Panc1 (cell line): ENCODE measurements around the gene CDC23. TPM values are rescaled to one million over a fixed set of nuclear protein-coding genes. Genes with fewer than 3 reads are reported as not detected.

Experiments
- ATAC-seq: fragments of 200-7000 bp; cut with Tn5 transposase; 2 replicates; pipeline ENCODE4 v1.9.1; 2020; ENCODE audit warnings: mild to moderate bottlenecking, moderate library complexity
- BruUV-seq: library from RNA; stranded (reverse); fragments of 400-500 nt; replicated peaks from 2 replicates; lab custom pipeline; 2021; lab: Mats Ljungman, UMichigan
- CTCF ChIA-PET: fragments of 300-600 bp; sonication (Branson Sonifier 250); formaldehyde crosslinking; loops from one replicate; lab custom pipeline; 2022; ENCODE audit warnings: antibody characterized with exemption; lab: Charles Lee
- POLR2A ChIA-PET: fragments of 300-600 bp; sonication (Branson Sonifier 250); formaldehyde crosslinking; loops from one replicate; lab custom pipeline; 2022; ENCODE audit warnings: antibody characterized with exemption; lab: Charles Lee
- DNase-seq: peaks from one replicate; pipeline ENCODE4 v3.0.0-alpha.2; 2010; ENCODE audit warnings: low read depth, low spot score
- H3K27ac ChIP-seq: 2 replicates; pipeline ENCODE4 v1.5.1; 2011; ENCODE audit warnings: mild to moderate bottlenecking, low read length, inconsistent platforms
- H3K27me3 ChIP-seq: fragments of 200-500 bp; sonication (Bioruptor generic); 2 replicates; pipeline ENCODE4 v1.6.0; 2014; ENCODE audit warnings: low read length, inconsistent platforms; ENCODE audit not compliant: control insufficient read depth, insufficient read depth
- H3K36me3 ChIP-seq: fragments of 200-500 bp; sonication (Bioruptor generic); 2 replicates; pipeline ENCODE4 v1.5.1; 2014; ENCODE audit warnings: inconsistent platforms, mild to moderate bottlenecking, low read length, moderate library complexity; ENCODE audit not compliant: control insufficient read depth, insufficient read depth
- H3K4me1 ChIP-seq: 2 replicates; pipeline ENCODE4 v1.5.1; 2011; ENCODE audit warnings: inconsistent platforms, mild to moderate bottlenecking, low read length, moderate library complexity; ENCODE audit not compliant: control insufficient read depth, insufficient read depth
- H3K4me3 ChIP-seq, 2 experiments: 2 replicates each; pipeline ENCODE4 v1.5.1; 2011 to 2012; ENCODE audit warnings: low read depth in 2 of 2, low read length in 2 of 2, mild to moderate bottlenecking in 2 of 2, inconsistent platforms in 1 of 2, moderate library complexity in 1 of 2
- H3K9me3 ChIP-seq: fragments of 200-500 bp; sonication (Bioruptor generic); 2 replicates; pipeline ENCODE4 v1.5.1; 2014; ENCODE audit warnings: low read depth, mild to moderate bottlenecking, inconsistent platforms, low read length, moderate library complexity; ENCODE audit not compliant: control insufficient read depth, insufficient read depth
- POLR2AphosphoS5 ChIP-seq: IDR thresholded peaks from 2 replicates; pipeline ENCODE4 v1.6.1; 2012; ENCODE audit warnings: mild to moderate bottlenecking, low read depth, low read length, moderate library complexity
- REST ChIP-seq, 2 experiments: IDR thresholded peaks; 2 replicates each; pipeline ENCODE4 v1.6.1; 2011 to 2012; ENCODE audit warnings: low read depth in 2 of 2, control low read depth in 1 of 2, low read length in 1 of 2, mild to moderate bottlenecking in 1 of 2, moderate library complexity in 1 of 2; ENCODE audit not compliant: insufficient read depth in 1 of 2
- SIN3A ChIP-seq: IDR thresholded peaks from 2 replicates; pipeline ENCODE4 v1.6.1; 2012; ENCODE audit warnings: low read depth, mild to moderate bottlenecking, low read length, moderate library complexity, borderline replicate concordance; ENCODE audit not compliant: insufficient read depth
- TCF7L2 ChIP-seq: IDR thresholded peaks from 2 replicates; pipeline ENCODE4 v1.6.1; 2011; ENCODE audit warnings: mild to moderate bottlenecking, low read depth, low read length, inconsistent platforms
- in situ Hi-C: cut with HindIII; loops from 2 replicates; pipeline ENCODE4 v1.10.0; 2016; ENCODE audit warnings: low sequenced_read_pairs, low pct_unique_long_range_greater_than_20kb
- intact Hi-C: fragments of 100-400 bp; cut with micrococcal nuclease; formaldehyde crosslinking; loops from one replicate; pipeline ENCODE4 v1.10.0; 2022; ENCODE audit not compliant: unreplicated experiment
- total RNA-seq: library from RNA; stranded (reverse); gene quantifications from one replicate; pipeline ENCODE4 v1.2.1, GENCODE V29; 2021; ENCODE audit not compliant: unreplicated experiment
- TF ChIP-seq, protein P1 (sequence below): fragments of 450-650 bp; IDR thresholded peaks from 2 replicates; pipeline ENCODE4 v1.5.1; 2017; ENCODE audit warnings: mild to moderate bottlenecking

The CDC23 gene
- total RNA-seq, 1 experiment from 2014 or later: 44.7 TPM

GRCh38 chr5:138169124-138169523 lies 44.0 kb downstream of the CDC23 start:
- H3K9me3 ChIP-seq: no peaks in the 10 kb centered on the region
- H3K27me3 ChIP-seq: no peaks in the 10 kb centered on the region
- ATAC-seq: no peak
- TF ChIP-seq TCF7L2: no peak
- no peak for TF ChIP-seq SIN3A
- no peak for TF ChIP-seq REST (IDR thresholded peaks at IDR 0.05; ENCODE audit: insufficient read depth in 1 of 2, low read depth in 2 of 2, low read length in 1 of 2)
- TF ChIP-seq, protein P1, sequence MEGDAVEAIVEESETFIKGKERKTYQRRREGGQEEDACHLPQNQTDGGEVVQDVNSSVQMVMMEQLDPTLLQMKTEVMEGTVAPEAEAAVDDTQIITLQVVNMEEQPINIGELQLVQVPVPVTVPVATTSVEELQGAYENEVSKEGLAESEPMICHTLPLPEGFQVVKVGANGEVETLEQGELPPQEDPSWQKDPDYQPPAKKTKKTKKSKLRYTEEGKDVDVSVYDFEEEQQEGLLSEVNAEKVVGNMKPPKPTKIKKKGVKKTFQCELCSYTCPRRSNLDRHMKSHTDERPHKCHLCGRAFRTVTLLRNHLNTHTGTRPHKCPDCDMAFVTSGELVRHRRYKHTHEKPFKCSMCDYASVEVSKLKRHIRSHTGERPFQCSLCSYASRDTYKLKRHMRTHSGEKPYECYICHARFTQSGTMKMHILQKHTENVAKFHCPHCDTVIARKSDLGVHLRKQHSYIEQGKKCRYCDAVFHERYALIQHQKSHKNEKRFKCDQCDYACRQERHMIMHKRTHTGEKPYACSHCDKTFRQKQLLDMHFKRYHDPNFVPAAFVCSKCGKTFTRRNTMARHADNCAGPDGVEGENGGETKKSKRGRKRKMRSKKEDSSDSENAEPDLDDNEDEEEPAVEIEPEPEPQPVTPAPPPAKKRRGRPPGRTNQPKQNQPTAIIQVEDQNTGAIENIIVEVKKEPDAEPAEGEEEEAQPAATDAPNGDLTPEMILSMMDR: no peak
- TF ChIP-seq POLR2AphosphoS5: no peak
- BruUV-seq: no TSS peak
- no peaks in the 10 kb centered on the region for H3K4me1 ChIP-seq
- H3K27ac ChIP-seq: no peak overlapping the region
- intact Hi-C loops (no loop called here), in situ Hi-C loops (no loop called here)
- ChIA-PET CTCF (no interaction called here), POLR2A (no interaction called here)
- H3K36me3 ChIP-seq: peaks cover 64% of the 10 kb centered on the region
- DNase-seq: no peak
- H3K4me3 ChIP-seq: no peak overlapping the region

DNA sequence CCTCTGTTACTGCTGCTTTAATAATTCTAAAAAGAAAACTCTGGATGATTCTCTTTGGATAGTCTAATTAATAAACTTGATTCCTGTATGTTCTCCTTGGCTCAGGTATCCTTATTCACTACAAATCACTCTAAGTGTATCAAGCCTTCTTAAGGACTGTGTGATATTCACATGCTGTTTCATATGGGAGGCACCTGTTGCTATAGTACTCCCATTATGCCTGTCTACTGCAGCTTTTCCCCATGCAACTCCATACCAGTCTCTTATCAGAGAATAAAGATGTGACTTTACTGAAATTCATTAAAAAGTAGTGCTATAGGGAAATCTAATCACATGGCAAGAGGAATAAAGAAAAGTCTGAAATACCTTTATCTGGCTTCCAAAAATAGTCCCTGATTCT lies 49.4 kb downstream of the CDC23 start:
- intact Hi-C loops: no loop called here

More for the DNA sequence above, 49.4 kb downstream of the CDC23 start:
- H3K27me3 ChIP-seq: no peaks in the 10 kb centered on the region
- TF ChIP-seq REST (IDR thresholded peaks at IDR 0.05; ENCODE audit: insufficient read depth in 1 of 2, low read depth in 2 of 2, low read length in 1 of 2) (no peak), POLR2AphosphoS5 (no peak), SIN3A (no peak), TCF7L2 (no peak)
- TF ChIP-seq, protein P1: no peak
- no peak overlapping the region for H3K4me3 ChIP-seq
- no peaks in the 10 kb centered on the region for H3K9me3 ChIP-seq
- H3K36me3 ChIP-seq: peaks cover 75% of the 10 kb centered on the region
- ATAC-seq: no peak
- no TSS peak for BruUV-seq
- H3K4me1 ChIP-seq: no peaks in the 10 kb centered on the region
- in situ Hi-C loops: no loop called here
- ChIA-PET POLR2A (no interaction called here), CTCF (interaction anchor here (1.0 kb wide), 1 partner anchor 30 kb away, joined by 3 read pairs; no protein-coding TSS in a partner anchor)
- no peak overlapping the region for H3K27ac ChIP-seq
- DNase-seq: no peak
